Cerebellar cortex (tissue), 1 donor: ENCODE results near the gene RASGEF1C.

Source experiments
- DNase-seq: peaks from one replicate; pipeline ENCODE4 v3.0.0-alpha.2; 2015; ENCODE audit warnings: low spot score

RASGEF1C gene

GRCh38 chr5:180119031-180119902 lies 89.7 kb downstream of the RASGEF1C start:
- no peak for DNase-seq

GRCh38 chr5:180118391-180118791 lies 90.6 kb downstream of the RASGEF1C start:
- DNase-seq = no peak

- peak; percentile 72 for DNase-seq
Measured at GRCh38 chr5:180117000-180117725, 91.8 kb downstream of the RASGEF1C start.

- peak; percentile 46 for DNase-seq
Measured at GRCh38 chr5:180116077-180116999, 92.7 kb downstream of the RASGEF1C start.

- no peak for DNase-seq
Measured at GRCh38 chr5:180115326-180116076, 93.5 kb downstream of the RASGEF1C start.

GRCh38 chr5:180114304-180115003 lies 94.6 kb downstream of the RASGEF1C start:
- no peak for DNase-seq

- no peak for DNase-seq
Measured at GRCh38 chr5:180113660-180114303, 95.2 kb downstream of the RASGEF1C start.

- no peak for DNase-seq
Measured at GRCh38 chr5:180112181-180112861, 96.7 kb downstream of the RASGEF1C start.

GRCh38 chr5:180111273-180112002 lies 97.6 kb downstream of the RASGEF1C start:
- no peak for DNase-seq

GRCh38 chr5:180109920-180110319 lies 99.1 kb downstream of the RASGEF1C start:
- no peak for DNase-seq

- DNase-seq = no peak
Measured at GRCh38 chr5:180107005-180107404, 102.0 kb downstream of the RASGEF1C start.

GRCh38 chr5:180105827-180106312 lies 103.1 kb downstream of the RASGEF1C start:
- no peak for DNase-seq

GRCh38 chr5:180104168-180104530 lies 104.9 kb downstream of the RASGEF1C start:
- no peak for DNase-seq

GRCh38 chr5:180103487-180104167 lies 105.4 kb downstream of the RASGEF1C start:
- no peak for DNase-seq

GRCh38 chr5:180102636-180103035 lies 106.4 kb downstream of the RASGEF1C start:
- DNase-seq = no peak

- no peak for DNase-seq
Measured at GRCh38 chr5:180101451-180102105, 107.4 kb downstream of the RASGEF1C start.

- no peak for DNase-seq
Measured at GRCh38 chr5:180100621-180101450, 108.2 kb downstream of the RASGEF1C start.
